ENCODE measurements around the gene EVA1C. TPM values are rescaled to one million over a fixed set of nuclear protein-coding genes. Genes with fewer than 3 reads are reported as not detected.

Gene EVA1C
- total RNA-seq, 1 experiment from 2014 or later: 0.98 TPM

GRCh38 chr21:32403201-32403777, 9.2 kb upstream of the EVA1C start:
- H3K4me3 Mint-ChIP-seq: no peak overlapping the region
- Histone ChIP-seq H3K23ac (ENCODE audit: insufficient read length, low read depth, low read length) (no peak overlapping the region), H4K5ac (ENCODE audit: insufficient read length, low read depth, low read length) (no peak overlapping the region), H3K9me3 (ENCODE audit: control insufficient read depth, low read depth, low read length) (no peaks in the 10 kb centered on the region), H2AK5ac (ENCODE audit: insufficient read length, low read length) (no peak overlapping the region), H2BK120ac (ENCODE audit: low read depth, low read length, poor library complexity, severe bottlenecking) (no peak overlapping the region), H3K4me2 (ENCODE audit: insufficient read depth, insufficient read length, low read length) (no peak overlapping the region), H3K23me2 (ENCODE audit: insufficient read length, low read depth, low read length, poor library complexity, severe bottlenecking) (no peaks in the 10 kb centered on the region), H3T11ph (ENCODE audit: low read length) (no peak overlapping the region), H2BK20ac (ENCODE audit: low read depth, low read length, poor library complexity, severe bottlenecking) (no peak overlapping the region), H3K27ac (ENCODE audit: insufficient read length, low read depth, low read length) (no peak overlapping the region), H3K9ac (ENCODE audit: extremely low read depth, insufficient read length, low read length) (no peak overlapping the region), H2BK15ac (ENCODE audit: low read depth, low read length) (no peak overlapping the region), H2BK12ac (ENCODE audit: insufficient read length, low read depth, low read length) (no peak overlapping the region), H3K18ac (ENCODE audit: insufficient read length, low read depth, low read length) (no peak overlapping the region), H3K27me3 (ENCODE audit: insufficient read depth, low read length) (no peaks in the 10 kb centered on the region), H2AFZ (ENCODE audit: low read length) (no peak overlapping the region), H4K8ac (replicated peaks; ENCODE audit: insufficient read length, low read depth, low read length) (no peak overlapping the region), H3K4ac (ENCODE audit: low read depth, low read length) (no peak overlapping the region), H4K91ac (ENCODE audit: insufficient read length, low read depth, low read length) (no peak overlapping the region), H3K56ac (ENCODE audit: insufficient read length, low read depth, low read length) (no peak overlapping the region), H3K79me2 (ENCODE audit: insufficient read depth, low read length) (no peaks in the 10 kb centered on the region), H2BK5ac (ENCODE audit: insufficient read length, low read length) (no peak overlapping the region), H3K4me1 (ENCODE audit: insufficient read depth, low read length) (no peaks in the 10 kb centered on the region), H3K79me1 (ENCODE audit: insufficient read depth, low read depth, low read length, poor library complexity, severe bottlenecking) (no peaks in the 10 kb centered on the region), H3K14ac (ENCODE audit: insufficient read depth, low read length) (no peak overlapping the region), H4K20me1 (ENCODE audit: control insufficient read depth, insufficient read depth, insufficient read length) (no peaks in the 10 kb centered on the region)
- WGBS (ENCODE audit: extremely low coverage, insufficient read length, low lambda C conversion rate): no CpG with 5 or more reads among the region's 5 CpGs
- H3K27me3 Mint-ChIP-seq (ENCODE audit: low read depth): peaks cover 24% of the 10 kb centered on the region
- TF ChIP-seq CTCF (conservative IDR thresholded peaks at IDR 0.05): peak; percentile 91
- H3K9me3 Mint-ChIP-seq: no peaks in the 10 kb centered on the region; a peak in 1 of 5 replicates
- H3K27ac Mint-ChIP-seq: no peak overlapping the region
- H3K4me1 Mint-ChIP-seq: peaks cover 8 to 10% of the 10 kb centered on the region in 2 experiments
- no peaks in the 10 kb centered on the region for H3K36me3 Mint-ChIP-seq (ENCODE audit: insufficient read depth in 1 of 3, low read depth in 3 of 3)
- peak; percentile 67 for DNase-seq
